Cortex of kidney (tissue), 1 donor: ENCODE data around the gene FER1L5.

ENCODE experiments used
- DNase-seq: peaks from one replicate; lab custom pipeline; 2025; lab: John Stamatoyannopoulos, UW

The FER1L5 gene

DNA sequence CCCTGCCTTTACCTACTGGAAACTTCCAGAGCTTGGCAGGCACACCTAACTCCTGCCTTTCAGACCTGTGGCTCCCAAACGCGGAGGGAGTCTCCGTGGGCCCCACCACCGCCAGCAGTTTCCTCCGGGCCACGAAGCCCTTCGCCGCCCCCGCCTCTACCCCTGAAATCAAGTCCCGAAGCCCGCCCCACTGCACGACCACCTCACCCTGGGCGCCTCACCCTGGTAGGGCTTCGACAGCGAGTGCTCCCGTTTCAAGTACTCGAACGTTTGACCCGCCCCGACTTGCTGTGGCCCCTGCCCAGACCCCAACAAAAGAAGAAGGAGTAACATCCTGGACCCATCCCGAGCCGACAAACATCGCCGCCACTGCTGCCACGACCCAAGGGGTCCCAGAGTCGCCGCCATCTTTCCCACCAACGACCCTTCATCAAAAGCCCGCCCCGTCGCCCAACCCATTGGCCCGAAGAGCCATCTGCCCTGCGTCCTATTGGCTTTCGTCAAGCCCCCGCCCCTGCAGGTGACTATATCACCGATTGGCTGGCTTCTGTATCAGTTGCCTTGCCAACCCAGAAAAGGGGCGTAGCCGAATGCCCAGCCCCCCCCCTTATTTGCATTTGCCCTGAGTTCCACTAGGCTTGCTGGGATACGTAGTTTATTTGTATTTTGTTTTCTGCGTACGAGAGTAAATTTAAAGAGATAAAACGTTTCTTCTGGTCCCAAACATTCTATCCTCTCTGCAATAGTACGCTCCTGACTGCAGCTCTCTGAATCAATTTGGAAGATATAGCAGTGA lies 97.3 kb downstream of the FER1L5 start, which contains the start of gene LMAN2L:
Gene LMAN2L, minus strand, starts transcription at position 432 of the 796 bp plus-strand sequence. Its CDS starts 24 bp downstream, at position 408.
- DNase-seq, result peak; percentile 26

GRCh38 chr2:96747061-96747617 lies 104.6 kb downstream of the FER1L5 start:
- DNase-seq, result no peak

- no peak for DNase-seq
Observed at GRCh38 chr2:96751800-96752199, 109.2 kb downstream of the FER1L5 start.

DNA sequence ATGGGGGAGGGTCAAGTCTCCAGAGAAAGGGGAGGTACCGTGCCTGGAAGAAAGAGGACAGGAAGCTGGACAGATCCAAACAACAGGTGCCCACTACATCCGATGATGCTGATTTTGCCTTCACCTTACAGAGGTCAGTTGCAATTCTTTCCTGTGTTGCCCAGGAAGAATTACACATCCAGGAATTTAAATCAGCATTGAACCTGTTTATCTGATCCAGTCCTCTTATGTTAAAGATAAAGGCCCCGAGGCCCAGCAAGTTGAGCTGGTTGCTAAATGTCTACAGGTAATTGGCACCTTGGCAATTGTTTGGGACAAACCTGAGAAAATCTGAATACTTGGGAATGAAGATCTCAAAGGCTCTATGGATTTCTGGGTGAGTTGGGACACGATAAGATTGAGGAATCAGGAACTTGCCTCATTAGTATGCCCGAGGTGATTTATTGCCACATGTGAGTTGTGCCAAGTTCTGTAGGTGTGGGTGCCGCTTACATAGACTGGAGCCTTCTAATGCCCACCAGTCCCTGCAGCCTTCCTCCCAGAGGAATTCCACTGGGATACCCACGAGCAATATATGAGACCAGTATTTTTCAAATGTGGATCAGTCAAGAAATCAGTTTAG lies 111.2 kb downstream of the FER1L5 start:
- no peak for DNase-seq

DNA sequence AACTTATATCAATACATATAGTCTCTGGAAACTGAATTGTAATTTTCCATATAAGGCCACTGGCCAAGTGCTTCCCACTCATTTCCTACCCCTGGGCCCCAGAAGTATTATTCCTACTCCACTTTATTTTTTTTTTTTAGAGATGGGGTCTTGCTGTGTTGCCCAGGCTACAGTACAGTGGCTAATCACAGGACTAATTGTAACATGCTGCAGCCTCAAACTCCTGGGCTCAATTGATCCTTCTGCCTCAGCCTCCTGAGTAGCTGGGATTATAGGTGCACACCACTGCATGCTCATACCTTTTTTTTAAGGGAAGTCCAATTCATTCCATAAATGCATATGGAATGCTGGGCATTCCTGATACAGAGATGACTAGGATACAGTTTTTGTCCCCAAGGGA lies 111.8 kb downstream of the FER1L5 start:
- no peak for DNase-seq
